ENCODE measurements around the gene DST.

DST gene

GRCh38 chr6:56642366-56643261, at the start of gene DST:
DST (minus strand) TSS chr6:56642889.
- no peak for DNase-seq

- no peak for DNase-seq
These were observed 49.1 kb upstream of the DST start for GRCh38 chr6:56691814-56692213.

GRCh38 chr6:56691286-56691595, 48.6 kb upstream of the DST start:
- no peak for DNase-seq

- no peak for DNase-seq
These were observed 48.0 kb upstream of the DST start for GRCh38 chr6:56690519-56691285.

- DNase-seq = no peak
These were observed 47.0 kb upstream of the DST start for GRCh38 chr6:56689663-56690062.

GRCh38 chr6:56689114-56689513, 46.4 kb upstream of the DST start:
- DNase-seq = no peak

- no peak for DNase-seq
These were observed 45.8 kb upstream of the DST start for GRCh38 chr6:56688521-56688920.

- no peak for DNase-seq
These were observed 44.9 kb upstream of the DST start for GRCh38 chr6:56687551-56687950.

- DNase-seq = no peak
These were observed 43.7 kb upstream of the DST start for GRCh38 chr6:56686429-56686828.

GRCh38 chr6:56685994-56686393, 43.3 kb upstream of the DST start:
- DNase-seq = no peak

- DNase-seq = no peak
These were observed 42.5 kb upstream of the DST start for GRCh38 chr6:56685102-56685733.

GRCh38 chr6:56684342-56685101, 41.8 kb upstream of the DST start:
- DNase-seq = no peak

- DNase-seq = no peak
These were observed 41.2 kb upstream of the DST start for GRCh38 chr6:56683882-56684281.

GRCh38 chr6:56682635-56683034, 39.9 kb upstream of the DST start:
- no peak for DNase-seq

GRCh38 chr6:56677559-56677958, 34.9 kb upstream of the DST start:
- DNase-seq = no peak

GRCh38 chr6:56671651-56672461, 29.2 kb upstream of the DST start:
- DNase-seq = no peak

GRCh38 chr6:56671160-56671559, 28.5 kb upstream of the DST start:
- no peak for DNase-seq

GRCh38 chr6:56669041-56669440, 26.4 kb upstream of the DST start:
- no peak for DNase-seq

- no peak for DNase-seq
These were observed 25.5 kb upstream of the DST start for GRCh38 chr6:56668158-56668557.

GRCh38 chr6:56667336-56667735, 24.6 kb upstream of the DST start:
- DNase-seq = no peak

- no peak for DNase-seq
These were observed 21.3 kb upstream of the DST start for GRCh38 chr6:56664029-56664428.

GRCh38 chr6:56663344-56663743, 20.7 kb upstream of the DST start:
- no peak for DNase-seq
